GM12878 (cell line): ENCODE data around the gene PXMP2. TPM values are rescaled to one million over a fixed set of nuclear protein-coding genes. Genes with fewer than 3 reads are reported as not detected.

Experiments used
- ATF3 ChIP-seq: IDR thresholded peaks from 2 replicates; pipeline ENCODE4 v1.6.1; 2011; ENCODE audit warnings: low read depth, mild to moderate bottlenecking, low read length, moderate library complexity, borderline replicate concordance; ENCODE audit errors: extremely low read depth
- BHLHE40 ChIP-seq, 2 experiments: fragments of 450-650 bp in 1 of 2; IDR thresholded peaks; 2 replicates each; pipeline ENCODE4 v1.6.1; 2011 to 2017; ENCODE audit warnings: low read depth in 2 of 2, borderline replicate concordance in 1 of 2, improper control_type of control experiment in 1 of 2, low read length in 1 of 2, mild to moderate bottlenecking in 1 of 2
- CBX5 ChIP-seq: sonication (generic); IDR thresholded peaks from 2 replicates; pipeline ENCODE4 v1.6.1; 2016; ENCODE audit warnings: low read depth, moderate library complexity, mild to moderate bottlenecking, inconsistent platforms
- EZH2 ChIP-seq: IDR thresholded peaks from 2 replicates; pipeline ENCODE4 v1.6.1; 2012; ENCODE audit warnings: low read depth, mild to moderate bottlenecking, control low read depth, inconsistent platforms, low read length, borderline replicate concordance; ENCODE audit not compliant: control insufficient read depth
- JUND ChIP-seq: IDR thresholded peaks from 2 replicates; pipeline ENCODE4 v1.6.1; 2012; ENCODE audit warnings: low read depth, mild to moderate bottlenecking, low read length, improper control_type of control experiment, moderate library complexity
- MYC ChIP-seq: IDR thresholded peaks from 2 replicates; pipeline ENCODE4 v1.6.1; 2011; ENCODE audit warnings: mild to moderate bottlenecking, low read length, moderate library complexity, inconsistent platforms; ENCODE audit not compliant: insufficient read depth, insufficient replicate concordance, insufficient read length, severe bottlenecking
- PAX8 ChIP-seq: fragments of 450-650 bp; IDR thresholded peaks from 2 replicates; pipeline ENCODE4 v1.6.1; 2017; ENCODE audit warnings: mild to moderate bottlenecking, moderate library complexity
- PBX3 ChIP-seq: IDR thresholded peaks from 2 replicates; pipeline ENCODE4 v1.6.1; 2011; ENCODE audit warnings: mild to moderate bottlenecking, low read depth, low read length, moderate library complexity; ENCODE audit not compliant: insufficient replicate concordance
- RB1 ChIP-seq: fragments of 450-650 bp; formaldehyde crosslinking; IDR thresholded peaks from 2 replicates; pipeline ENCODE4 v1.6.1; 2017; ENCODE audit warnings: mild to moderate bottlenecking, borderline replicate concordance
- RELA ChIP-seq: fragments of 450-650 bp; IDR thresholded peaks from 2 replicates; pipeline ENCODE4 v1.8.0; 2014; ENCODE audit warnings: borderline replicate concordance; ENCODE audit not compliant: partially characterized antibody
- SKIL ChIP-seq: fragments of 450-650 bp; IDR thresholded peaks from 2 replicates; pipeline ENCODE4 v1.6.1; 2017; ENCODE audit warnings: mild to moderate bottlenecking, low read depth, inconsistent platforms; ENCODE audit not compliant: poor library complexity, severe bottlenecking
- STAT1 ChIP-seq: fragments of 450-650 bp; conservative IDR thresholded peaks from 2 replicates; pipeline ENCODE4 v1.6.1; 2014; ENCODE audit warnings: antibody characterized with exemption, mild to moderate bottlenecking
- STAT3 ChIP-seq: IDR thresholded peaks from 2 replicates; pipeline ENCODE4 v1.6.1; 2011; ENCODE audit warnings: low read depth, low read length, improper control_type of control experiment
- SUPT20H ChIP-seq: IDR thresholded peaks from 2 replicates; pipeline ENCODE4 v1.6.1; 2011; ENCODE audit warnings: low read depth, mild to moderate bottlenecking, low read length, moderate library complexity, borderline replicate concordance; ENCODE audit not compliant: control insufficient read depth
- ZBTB40 ChIP-seq: fragments of 450-650 bp; IDR thresholded peaks from 2 replicates; pipeline ENCODE4 v1.6.1; 2016; ENCODE audit warnings: mild to moderate bottlenecking, moderate library complexity, borderline replicate concordance
- polyA plus RNA-seq, 11 experiments: library from polyadenylated mRNA; depleted of rRNA in 4 of 11; unstranded in 6 of 11; stranded (reverse) in 5 of 11; fragments of >200 nt; fragmentation: Nextera tagmentation in 4 of 11; fragmentation: Illumina TruSeq in 1 of 11; extraction: Ambion mirVana in 4 of 11; extraction: Trizol in 1 of 11; gene quantifications; 1 replicate in 1 of 11; 2 replicates in 10 of 11; pipeline versions ENCODE4 v1.2.1 to v1.2.3, GENCODE V29; 2011 to 2016; ENCODE audit warnings: inconsistent platforms in 2 of 11, missing spikeins in 2 of 11, low read depth in 1 of 11
- total RNA-seq, 4 experiments: library from RNA; depleted of rRNA in 3 of 4; stranded (reverse); fragments of >200 nt in 3 of 4; fragmentation: Illumina TruSeq in 1 of 4; extraction: Trizol in 1 of 4; gene quantifications; 2 replicates each; pipeline versions ENCODE4 v1.2.1 to v1.2.3, GENCODE V29; 2013 to 2021

Gene PXMP2
- total and polyA plus RNA-seq, 10 of the 15 experiments (the other 5 are each of a cell fraction or from before 2014, with no cell fraction given) = 4.0 to 97.8 (median 42.0) TPM

- TF ChIP-seq BHLHE40 (IDR thresholded peaks at IDR 0.05; ENCODE audit: borderline replicate concordance in 1 of 2, low read depth in 2 of 2, low read length in 1 of 2) (peak; percentile 42 to 68; a peak in 2 of 4 replicates), SUPT20H (peak; percentile 71; the same call in 1 of the 2 replicates), STAT1 (peak; percentile 60; the same call in 1 of the 2 replicates), ZBTB40 (no peak), RB1 (peak; percentile 99), CBX5 (no peak), JUND (no peak), MYC (peak; percentile 38), ATF3 (no peak), RELA (peak; percentile 22), EZH2 (no peak), PAX8 (no peak), STAT3 (no peak), SKIL (no peak), PBX3 (peak; percentile 90)
Observed at GRCh38 chr12:132687211-132688164, at the start of gene PXMP2, which contains the start of gene POLE (continued).
